ENCODE data around the gene MAMSTR. TPM values are rescaled to one million over a fixed set of nuclear protein-coding genes. Genes with fewer than 3 reads are reported as not detected.

MAMSTR gene
- total and polyA plus RNA-seq, 10 of the 15 experiments (the other 5 are each of a cell fraction or from before 2014, with no cell fraction given) = 0.04 to 0.73 (median 0.31) TPM; not detected in 1

DNA sequence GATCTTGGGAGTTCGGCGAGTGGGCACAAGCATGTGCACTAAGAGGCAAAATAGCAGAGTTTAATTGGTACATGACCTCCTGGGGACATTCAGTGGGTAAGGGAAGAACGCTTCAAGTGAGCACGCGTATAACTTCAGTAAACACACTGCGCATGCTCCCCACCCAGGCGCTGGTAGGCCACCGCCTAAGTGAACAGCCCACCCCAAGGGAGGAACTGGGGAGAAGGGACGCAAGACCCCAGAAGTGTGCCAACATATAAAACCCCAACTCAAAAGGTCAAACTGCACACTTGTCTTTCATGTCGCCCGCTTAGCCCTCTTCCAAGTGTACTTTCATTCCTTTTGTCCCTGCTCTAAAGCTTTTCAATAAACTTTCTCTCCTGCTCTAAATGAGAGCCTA is 36.2 kb downstream of the MAMSTR start:
- intact Hi-C loops (cut with micrococcal nuclease; ENCODE audit: unreplicated experiment) (no loop called here), in situ Hi-C loops (cut with MboI) (no loop called here)
- H2AFZ ChIP-seq (ENCODE audit: control insufficient read depth, low read depth, low read length) = no peak overlapping the region; the same call in 1 of the 2 replicates
- no peaks in the 10 kb centered on the region for H4K20me1 ChIP-seq (ENCODE audit: control insufficient read depth, insufficient read depth)
- ChIA-PET RAD21 (ENCODE audit: unreplicated experiment) (no interaction called here), SMC1A (ENCODE audit: uncharacterized antibody, unreplicated experiment) (no interaction called here), POLR2A (interaction anchor here (0.6 kb wide), 1 partner anchor 444 kb away, joined by 4 read pairs; no protein-coding TSS in a partner anchor), CTCF (interaction anchor here (0.8 kb wide), 1 partner anchor 37 kb away, joined by 3 read pairs; the partner anchor contains the start of gene CA11)
- no peak overlapping the region for H3K4me2 ChIP-seq (ENCODE audit: control insufficient read depth, insufficient read depth)
- peaks cover 3% of the 10 kb centered on the region; the same call in 1 of the 2 replicates for H3K4me1 ChIP-seq (ENCODE audit: control insufficient read depth, insufficient read depth, low read length)
- ATAC-seq = no peak
- no TSS peak for BruUV-seq (replicated peaks)
- no peaks in the 10 kb centered on the region for H3K79me2 ChIP-seq (ENCODE audit: control insufficient read depth, insufficient read depth, low read length)
- H3K4me3 ChIP-seq = no peak overlapping the region
- H3K27ac ChIP-seq (ENCODE audit: control insufficient read depth, insufficient read depth) = no peak overlapping the region
- peak; percentile 12; the same call in 1 of the 2 replicates for TF ChIP-seq SPI1 (IDR thresholded peaks at IDR 0.05; ENCODE audit: borderline replicate concordance, insufficient read depth, low read depth, low read length)
- TF ChIP-seq NRF1 (conservative IDR thresholded peaks at IDR 0.05; ENCODE audit: low read depth, low read length) = 0 out of 2 replicates have a peak, but pooled peaks have one; percentile 2
- no peak for TF ChIP-seq RFX5 (IDR thresholded peaks at IDR 0.05; ENCODE audit: low read depth, low read length)
- 0 out of 4 replicates have a peak, but pooled peaks of 1 of the 2 experiments have one; percentile 26 for TF ChIP-seq BHLHE40 (IDR thresholded peaks at IDR 0.05; ENCODE audit: borderline replicate concordance in 1 of 2, low read depth in 2 of 2, low read length in 1 of 2)
- TF ChIP-seq DPF2 (IDR thresholded peaks at IDR 0.05) = no peak
- no peak for TF ChIP-seq HDGF (IDR thresholded peaks at IDR 0.05)
- TF ChIP-seq, protein P1, sequence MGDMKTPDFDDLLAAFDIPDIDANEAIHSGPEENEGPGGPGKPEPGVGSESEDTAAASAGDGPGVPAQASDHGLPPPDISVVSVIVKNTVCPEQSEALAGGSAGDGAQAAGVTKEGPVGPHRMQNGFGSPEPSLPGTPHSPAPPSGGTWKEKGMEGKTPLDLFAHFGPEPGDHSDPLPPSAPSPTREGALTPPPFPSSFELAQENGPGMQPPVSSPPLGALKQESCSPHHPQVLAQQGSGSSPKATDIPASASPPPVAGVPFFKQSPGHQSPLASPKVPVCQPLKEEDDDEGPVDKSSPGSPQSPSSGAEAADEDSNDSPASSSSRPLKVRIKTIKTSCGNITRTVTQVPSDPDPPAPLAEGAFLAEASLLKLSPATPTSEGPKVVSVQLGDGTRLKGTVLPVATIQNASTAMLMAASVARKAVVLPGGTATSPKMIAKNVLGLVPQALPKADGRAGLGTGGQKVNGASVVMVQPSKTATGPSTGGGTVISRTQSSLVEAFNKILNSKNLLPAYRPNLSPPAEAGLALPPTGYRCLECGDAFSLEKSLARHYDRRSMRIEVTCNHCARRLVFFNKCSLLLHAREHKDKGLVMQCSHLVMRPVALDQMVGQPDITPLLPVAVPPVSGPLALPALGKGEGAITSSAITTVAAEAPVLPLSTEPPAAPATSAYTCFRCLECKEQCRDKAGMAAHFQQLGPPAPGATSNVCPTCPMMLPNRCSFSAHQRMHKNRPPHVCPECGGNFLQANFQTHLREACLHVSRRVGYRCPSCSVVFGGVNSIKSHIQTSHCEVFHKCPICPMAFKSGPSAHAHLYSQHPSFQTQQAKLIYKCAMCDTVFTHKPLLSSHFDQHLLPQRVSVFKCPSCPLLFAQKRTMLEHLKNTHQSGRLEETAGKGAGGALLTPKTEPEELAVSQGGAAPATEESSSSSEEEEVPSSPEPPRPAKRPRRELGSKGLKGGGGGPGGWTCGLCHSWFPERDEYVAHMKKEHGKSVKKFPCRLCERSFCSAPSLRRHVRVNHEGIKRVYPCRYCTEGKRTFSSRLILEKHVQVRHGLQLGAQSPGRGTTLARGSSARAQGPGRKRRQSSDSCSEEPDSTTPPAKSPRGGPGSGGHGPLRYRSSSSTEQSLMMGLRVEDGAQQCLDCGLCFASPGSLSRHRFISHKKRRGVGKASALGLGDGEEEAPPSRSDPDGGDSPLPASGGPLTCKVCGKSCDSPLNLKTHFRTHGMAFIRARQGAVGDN (IDR thresholded peaks at IDR 0.05) = no peak
- TF ChIP-seq MYB (IDR thresholded peaks at IDR 0.05; ENCODE audit: borderline replicate concordance, low read depth, low read length) = no peak
- no peak for DNase-seq (ENCODE audit: low read depth, low spot score)
- WGBS (ENCODE audit: insufficient coverage, insufficient replicate concordance, low lambda C conversion rate, missing lambda C conversion rate) = 73% methylated on average over 11 of the region's 11 CpGs
- no peaks in the 10 kb centered on the region for H3K36me3 ChIP-seq (ENCODE audit: control insufficient read depth in 2 of 2, insufficient read depth in 2 of 2, low read length in 1 of 2)
- no peaks in the 10 kb centered on the region; a peak in 1 of 4 replicates for H3K27me3 ChIP-seq (replicated peaks in 1 of 2; ENCODE audit: control insufficient read depth in 2 of 2, insufficient read depth in 2 of 2, low read length in 1 of 2)
- H3K9ac ChIP-seq (ENCODE audit: control insufficient read depth, insufficient read depth, low read length) = no peak overlapping the region
- no peaks in the 10 kb centered on the region for H3K9me3 ChIP-seq (replicated peaks; ENCODE audit: control insufficient read depth, insufficient read depth, low read length)
- no peak for FAIRE-seq
